OCI-LY1 (cell line): Measurements from ENCODE around the gene F5.
A peak's percentile ranks its signal among the peaks of the same experiment; 100 is the strongest.

Experiments used
- CTCF ChIP-seq: fragments of 200-600 bp; sonication (generic), shearing (Covaris generic); IDR thresholded peaks from 2 replicates; pipeline ENCODE4 v1.5.1; 2017; ENCODE audit warnings: mild to moderate bottlenecking, antibody characterized with exemption, low read length, moderate library complexity, mixed read lengths
- EZH2 ChIP-seq: fragments of 200-600 bp; sonication (generic), shearing (Covaris generic); IDR thresholded peaks from 2 replicates; pipeline ENCODE4 v1.8.0; 2017; ENCODE audit warnings: borderline replicate concordance, mixed run types, mild to moderate bottlenecking, antibody characterized with exemption, low read length, moderate library complexity, mixed read lengths

GRCh38 chr1:169466259-169467230 is 119.7 kb downstream of the F5 start:
- TF ChIP-seq CTCF = peak; percentile 50
- no peak for TF ChIP-seq EZH2
